HepG2 (cell line): ENCODE results near the gene ZNF500. TPM values are rescaled to one million over a fixed set of nuclear protein-coding genes. Genes with fewer than 3 reads are reported as not detected.
A peak's percentile ranks its signal among the peaks of the same experiment; 100 is the strongest.

ENCODE experiments used
- AGO1 ChIP-seq: fragments of 200-400 bp; formaldehyde crosslinking; IDR thresholded peaks from 2 replicates; pipeline ENCODE4 v1.6.1; 2017; ENCODE audit warnings: mild to moderate bottlenecking, low read depth, low read length, moderate library complexity; ENCODE audit not compliant: poor library complexity, severe bottlenecking
- CHD4 ChIP-seq: fragments of 200-600 bp; sonication (generic); IDR thresholded peaks from 2 replicates; pipeline ENCODE4 v1.7.0; 2017; ENCODE audit warnings: mild to moderate bottlenecking, low read length, borderline replicate concordance
- EHMT2 ChIP-seq: fragments of 200-600 bp; sonication (generic); IDR thresholded peaks from 2 replicates; pipeline ENCODE4 v1.7.0; 2017; ENCODE audit warnings: antibody characterized with exemption, low read depth, low read length, borderline replicate concordance
- NPAS2 ChIP-seq: sonication (generic); formaldehyde crosslinking; IDR thresholded peaks from 2 replicates; pipeline ENCODE4 v1.8.0; 2022; ENCODE audit warnings: mild to moderate bottlenecking, missing genetic modification reagents, borderline replicate concordance
- PCBP1 ChIP-seq: fragments of 200-400 bp; formaldehyde crosslinking; IDR thresholded peaks from 2 replicates; pipeline ENCODE4 v1.6.1; 2017; ENCODE audit warnings: mild to moderate bottlenecking, low read depth, low read length, borderline replicate concordance
- POLR2A ChIP-seq, 2 experiments: IDR thresholded peaks; 2 replicates each; pipeline ENCODE4 v1.6.1; 2011; ENCODE audit warnings: low read depth in 2 of 2, low read length in 2 of 2, mild to moderate bottlenecking in 1 of 2, moderate library complexity in 1 of 2; ENCODE audit not compliant: insufficient read depth in 1 of 2
- SKIL ChIP-seq: sonication (generic); formaldehyde crosslinking; IDR thresholded peaks from 2 replicates; pipeline ENCODE4 v1.8.0; 2022; ENCODE audit warnings: missing genetic modification reagents, mild to moderate bottlenecking, moderate library complexity, borderline replicate concordance
- SPEN ChIP-seq: sonication (generic); formaldehyde crosslinking; IDR thresholded peaks from 2 replicates; pipeline ENCODE4 v1.5.1; 2020; ENCODE audit warnings: low read depth, mild to moderate bottlenecking, missing genetic modification reagents
- TARDBP ChIP-seq: sonication (generic); formaldehyde crosslinking; IDR thresholded peaks from 2 replicates; pipeline ENCODE4 v1.8.0; 2022; ENCODE audit warnings: mild to moderate bottlenecking, missing genetic modification reagents
- ZFP36 ChIP-seq: fragments of 150-350 bp; IDR thresholded peaks from 2 replicates; pipeline ENCODE4 v1.6.1; 2018; ENCODE audit warnings: borderline replicate concordance, low read length, low read depth; ENCODE audit not compliant: partially characterized antibody
- ZNF616 ChIP-seq: sonication (generic); formaldehyde crosslinking; IDR thresholded peaks from 2 replicates; pipeline ENCODE4 v1.5.0; 2020; ENCODE audit warnings: low read depth, mild to moderate bottlenecking, missing genetic modification reagents
- ZNF749 ChIP-seq: sonication (generic); formaldehyde crosslinking; IDR thresholded peaks from 2 replicates; pipeline ENCODE4 v1.8.0; 2022; ENCODE audit warnings: mild to moderate bottlenecking, missing genetic modification reagents, moderate library complexity, borderline replicate concordance
- polyA plus RNA-seq, 8 experiments: library from polyadenylated mRNA; depleted of rRNA in 3 of 8; stranded (reverse) in 7 of 8; unstranded in 1 of 8; fragments of >200 nt; fragmentation: Illumina TruSeq in 4 of 8; extraction: Trizol in 4 of 8; gene quantifications; 2 replicates each; pipeline versions ENCODE4 v1.2.1 to v1.2.3, GENCODE V29; 2011 to 2016; ENCODE audit warnings: low read depth in 4 of 8, missing spikeins in 1 of 8, mixed read lengths in 1 of 8; ENCODE audit not compliant: insufficient read depth in 1 of 8
- total RNA-seq, 5 experiments: library from RNA; depleted of rRNA; stranded (reverse); fragments of >200 nt; fragmentation: Illumina TruSeq; extraction: Trizol; gene quantifications; 2 replicates each; pipeline ENCODE4 v1.2.3, GENCODE V29; 2016; ENCODE audit warnings: low read depth in 1 of 5

ZNF500 gene
- total and polyA plus RNA-seq, 2 of the 13 experiments (the other 11 are each of a cell fraction or from before 2014, with no cell fraction given) = 6.1 to 12.2 TPM

GRCh38 chr16:4795181-4795827 lies 28.3 kb upstream of the ZNF500 start, which contains the start of gene SMIM22 (continued):
- TF ChIP-seq SKIL (CRISPR knock-in tag) (no peak), CHD4 (no peak), ZFP36 (no peak), TARDBP (CRISPR knock-in tag) (no peak), POLR2A (IDR thresholded peaks at IDR 0.05; ENCODE audit: insufficient read depth in 1 of 2, low read depth in 2 of 2, low read length in 2 of 2) (0 out of 4 replicates have a peak, but pooled peaks of 1 of the 2 experiments have one; percentile 5), AGO1 (no peak), ZNF749 (CRISPR knock-in tag) (no peak), PCBP1 (no peak), EHMT2 (no peak), SPEN (CRISPR knock-in tag) (no peak), NPAS2 (CRISPR knock-in tag) (no peak), ZNF616 (CRISPR knock-in tag) (no peak)
